PC-9 (cell line): Measurements from ENCODE around the gene BFAR.

Experiments used
- EZH2 ChIP-seq: fragments of 200-600 bp; sonication (generic); IDR thresholded peaks from 2 replicates; pipeline ENCODE4 v1.8.0; 2017; ENCODE audit warnings: antibody characterized with exemption, low read depth
- TF ChIP-seq, protein P1 (sequence below): fragments of 200-600 bp; sonication (generic); conservative IDR thresholded peaks from 2 replicates; pipeline ENCODE4 v1.6.1; 2017; ENCODE audit warnings: mixed run types, antibody characterized with exemption, mild to moderate bottlenecking, moderate library complexity

DNA sequence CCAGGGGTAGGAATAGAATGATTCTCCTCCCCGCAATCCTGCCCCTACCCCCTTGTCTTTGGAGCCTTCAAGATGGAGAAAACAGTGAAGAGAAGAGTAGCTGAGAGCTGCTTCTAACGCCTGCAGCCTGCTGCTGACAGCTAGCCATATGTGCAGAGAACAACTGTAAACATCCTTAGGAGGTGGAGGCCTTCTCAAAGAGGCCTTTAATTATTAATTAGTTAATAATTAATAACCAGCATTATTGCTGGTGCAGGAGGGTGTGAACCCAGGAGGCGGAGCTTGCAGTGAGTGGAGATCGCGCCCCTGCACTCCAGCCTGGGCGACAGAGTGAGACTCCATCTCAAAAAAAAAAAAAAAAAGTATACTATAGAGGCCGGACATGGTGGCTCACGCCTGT, 8.5 kb downstream of the BFAR start:
- TF ChIP-seq, protein P1, sequence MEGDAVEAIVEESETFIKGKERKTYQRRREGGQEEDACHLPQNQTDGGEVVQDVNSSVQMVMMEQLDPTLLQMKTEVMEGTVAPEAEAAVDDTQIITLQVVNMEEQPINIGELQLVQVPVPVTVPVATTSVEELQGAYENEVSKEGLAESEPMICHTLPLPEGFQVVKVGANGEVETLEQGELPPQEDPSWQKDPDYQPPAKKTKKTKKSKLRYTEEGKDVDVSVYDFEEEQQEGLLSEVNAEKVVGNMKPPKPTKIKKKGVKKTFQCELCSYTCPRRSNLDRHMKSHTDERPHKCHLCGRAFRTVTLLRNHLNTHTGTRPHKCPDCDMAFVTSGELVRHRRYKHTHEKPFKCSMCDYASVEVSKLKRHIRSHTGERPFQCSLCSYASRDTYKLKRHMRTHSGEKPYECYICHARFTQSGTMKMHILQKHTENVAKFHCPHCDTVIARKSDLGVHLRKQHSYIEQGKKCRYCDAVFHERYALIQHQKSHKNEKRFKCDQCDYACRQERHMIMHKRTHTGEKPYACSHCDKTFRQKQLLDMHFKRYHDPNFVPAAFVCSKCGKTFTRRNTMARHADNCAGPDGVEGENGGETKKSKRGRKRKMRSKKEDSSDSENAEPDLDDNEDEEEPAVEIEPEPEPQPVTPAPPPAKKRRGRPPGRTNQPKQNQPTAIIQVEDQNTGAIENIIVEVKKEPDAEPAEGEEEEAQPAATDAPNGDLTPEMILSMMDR: no peak
- no peak for TF ChIP-seq EZH2
